ENCODE data around the gene MPHOSPH10.
"Not testable (repeated sequence)": the region's sequence is repeated elsewhere in the genome, so short reads cannot be mapped to it uniquely, and the experiment has no call there.

The MPHOSPH10 gene

GRCh38 chr2:71125506-71126294 is 4.7 kb upstream of the MPHOSPH10 start:
- no peak for DNase-seq

- no peak for DNase-seq
Measured at GRCh38 chr2:71126957-71127356, 3.5 kb upstream of the MPHOSPH10 start.

- DNase-seq = peak; percentile 32
Measured at GRCh38 chr2:71129114-71129901, 1.1 kb upstream of the MPHOSPH10 start.

GRCh38 chr2:71129902-71130151 is 607 bp upstream of the MPHOSPH10 start:
- no peak for DNase-seq

- peak; percentile 68 for DNase-seq
Measured at GRCh38 chr2:71130905-71131244, 441 bp downstream of the MPHOSPH10 start.

- DNase-seq = not testable (repeated sequence)
Measured at GRCh38 chr2:71131387-71132166, 1.1 kb downstream of the MPHOSPH10 start.

GRCh38 chr2:71133603-71134002 is 3.2 kb downstream of the MPHOSPH10 start:
- no peak for DNase-seq

- no peak for DNase-seq
Measured at GRCh38 chr2:71136174-71136573, 5.7 kb downstream of the MPHOSPH10 start.

- DNase-seq = no peak
Measured at GRCh38 chr2:71143782-71144181, 13.3 kb downstream of the MPHOSPH10 start.

- no peak for DNase-seq
Measured at GRCh38 chr2:71148506-71149063, 18.2 kb downstream of the MPHOSPH10 start.

GRCh38 chr2:71150082-71150816 is 19.8 kb downstream of the MPHOSPH10 start:
- no peak for DNase-seq

GRCh38 chr2:71151620-71152019 is 21.2 kb downstream of the MPHOSPH10 start:
- no peak for DNase-seq

- DNase-seq = no peak
Measured at GRCh38 chr2:71153585-71154224, 23.3 kb downstream of the MPHOSPH10 start.

GRCh38 chr2:71154279-71154678 is 23.8 kb downstream of the MPHOSPH10 start:
- no peak for DNase-seq

GRCh38 chr2:71154798-71155197 is 24.4 kb downstream of the MPHOSPH10 start:
- DNase-seq = peak; percentile 53

- DNase-seq = no peak
Measured at GRCh38 chr2:71155846-71156245, 25.4 kb downstream of the MPHOSPH10 start.

- no peak for DNase-seq
Measured at GRCh38 chr2:71156573-71156972, 26.1 kb downstream of the MPHOSPH10 start.

GRCh38 chr2:71157124-71157793 is 26.8 kb downstream of the MPHOSPH10 start:
- peak; percentile 84 for DNase-seq

- DNase-seq = no peak
Measured at GRCh38 chr2:71166812-71167211, 36.4 kb downstream of the MPHOSPH10 start.

GRCh38 chr2:71173096-71173495 is 42.7 kb downstream of the MPHOSPH10 start:
- DNase-seq = no peak

- DNase-seq = no peak
Measured at GRCh38 chr2:71174207-71174606, 43.8 kb downstream of the MPHOSPH10 start.

GRCh38 chr2:71178836-71179235 is 48.4 kb downstream of the MPHOSPH10 start:
- not testable (repeated sequence) for DNase-seq

All from hematopoietic multipotent progenitor cell treated with erythropoietin and hydrocortisone succinate and interleukin-3 and kit ligand, for 6 days (in vitro differentiated cells).